Measurements from ENCODE around the gene PGC.
A peak's percentile ranks its signal among the peaks of the same experiment; 100 is the strongest.

The PGC gene

DNA sequence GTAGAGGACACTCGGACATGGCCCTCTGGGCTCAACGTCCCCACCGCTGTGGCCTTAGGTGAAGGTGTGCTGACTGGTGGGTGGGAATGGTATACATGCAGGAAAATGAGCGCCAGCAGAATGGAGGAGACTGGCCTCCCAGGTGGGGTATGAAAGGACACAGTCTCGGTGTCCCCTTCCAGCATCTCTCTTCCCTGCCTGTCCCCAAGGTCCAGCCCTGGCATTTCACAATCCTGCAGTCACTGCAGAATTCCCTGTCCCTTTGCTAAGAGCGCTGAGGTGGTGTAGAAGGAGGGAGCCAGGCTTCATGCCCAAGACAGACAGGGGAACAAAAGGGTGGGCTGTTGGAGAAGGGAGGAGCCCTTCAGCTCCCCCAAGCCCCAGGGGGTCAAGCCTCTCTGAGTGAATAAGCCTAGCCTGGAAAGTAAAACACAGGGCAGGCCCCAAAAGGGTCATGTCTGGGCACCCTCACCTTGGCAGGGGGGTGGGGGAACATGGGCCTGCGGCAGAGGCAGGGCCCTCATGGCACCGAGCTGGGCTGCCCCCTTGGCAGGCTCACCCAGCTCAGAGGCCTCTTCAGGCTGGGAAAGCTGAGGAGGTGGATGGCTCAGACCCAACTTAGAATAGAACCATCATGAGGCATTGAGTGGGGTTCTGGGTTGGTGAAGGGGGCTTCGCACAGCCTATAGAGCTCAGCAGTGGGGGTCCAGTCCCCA is 35.7 kb downstream of the PGC start:
- DNase-seq: no peak

GRCh38 chr6:41709375-41709774 is 37.8 kb downstream of the PGC start:
- DNase-seq: no peak

GRCh38 chr6:41708856-41709255 is 38.3 kb downstream of the PGC start:
- DNase-seq: no peak

DNA sequence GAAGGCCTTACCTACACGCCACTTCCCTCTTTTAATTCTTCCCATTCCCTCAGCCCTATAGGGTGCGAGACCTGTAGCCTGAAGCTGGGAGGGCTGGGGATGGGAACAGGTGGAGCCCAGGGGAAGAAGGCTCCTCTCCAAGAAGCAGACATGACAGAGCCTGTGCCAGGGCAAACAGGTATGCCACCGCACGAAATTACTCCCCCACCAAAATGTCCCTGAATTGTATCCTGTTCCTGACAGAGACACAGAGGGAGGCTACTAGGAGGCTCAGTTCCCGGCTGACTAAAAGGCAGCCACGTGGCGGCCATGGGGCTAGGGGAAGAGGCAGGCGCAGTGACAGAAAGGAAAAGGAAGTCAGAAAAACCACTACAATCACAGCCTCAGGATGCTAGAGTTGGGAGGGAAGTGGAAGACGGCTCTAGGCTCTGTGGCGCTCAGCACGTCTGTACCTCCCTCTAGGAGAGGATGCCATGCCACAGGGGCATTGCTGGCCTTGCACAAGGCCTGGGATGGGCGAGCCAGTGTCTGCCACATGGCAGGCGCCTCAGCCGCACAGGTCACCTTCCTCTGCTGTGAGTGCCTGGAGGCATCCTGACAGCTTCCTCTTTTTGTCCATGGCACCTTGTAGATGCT is 39.5 kb downstream of the PGC start:
- DNase-seq: peak; percentile 37

- peak in 1 of 2 donors; percentile 34 for DNase-seq
These were observed 40.2 kb downstream of the PGC start for GRCh38 chr6:41706876-41707564.

DNA sequence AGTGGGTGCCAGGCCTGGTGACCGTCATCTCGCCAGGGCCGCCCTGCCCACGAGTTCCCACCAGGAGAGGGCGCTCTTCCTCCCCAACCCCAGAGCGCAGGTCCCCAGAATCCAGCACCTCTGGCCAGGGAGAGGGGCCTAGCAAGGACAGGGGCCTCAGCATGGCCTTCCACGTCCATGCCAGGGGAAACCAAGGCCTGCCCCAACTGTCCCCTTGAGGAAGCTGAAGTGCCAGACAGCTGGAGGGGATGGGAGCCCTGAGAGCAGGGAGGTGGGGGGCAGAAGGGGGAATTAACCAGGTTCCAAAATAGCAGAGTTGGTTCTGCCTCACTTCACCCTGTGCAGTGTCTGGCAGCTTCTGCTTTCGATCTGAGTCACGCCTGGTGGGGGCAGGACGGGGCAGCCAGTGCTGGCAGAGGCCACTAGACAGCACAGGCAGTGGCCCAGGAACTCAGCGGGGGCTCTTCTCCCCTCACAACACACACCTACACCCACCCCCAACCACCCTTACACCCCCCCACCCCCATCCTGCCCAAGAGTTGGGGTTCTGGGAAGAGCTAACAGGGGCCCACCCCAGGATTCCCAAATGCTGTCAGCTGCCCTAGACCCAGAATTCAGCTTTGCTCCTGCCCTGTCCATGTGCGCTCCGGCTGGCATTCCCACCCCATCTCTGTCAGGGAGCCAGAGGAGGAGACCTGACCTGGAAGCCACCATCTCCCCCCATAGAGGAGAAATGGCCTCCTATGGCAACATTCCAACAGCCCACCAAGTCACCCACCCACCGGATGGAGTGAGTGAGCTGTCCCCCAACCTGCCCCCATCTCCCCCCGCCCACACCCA is 41.0 kb downstream of the PGC start:
- DNase-seq: peak; percentile 53 to 67

DNA sequence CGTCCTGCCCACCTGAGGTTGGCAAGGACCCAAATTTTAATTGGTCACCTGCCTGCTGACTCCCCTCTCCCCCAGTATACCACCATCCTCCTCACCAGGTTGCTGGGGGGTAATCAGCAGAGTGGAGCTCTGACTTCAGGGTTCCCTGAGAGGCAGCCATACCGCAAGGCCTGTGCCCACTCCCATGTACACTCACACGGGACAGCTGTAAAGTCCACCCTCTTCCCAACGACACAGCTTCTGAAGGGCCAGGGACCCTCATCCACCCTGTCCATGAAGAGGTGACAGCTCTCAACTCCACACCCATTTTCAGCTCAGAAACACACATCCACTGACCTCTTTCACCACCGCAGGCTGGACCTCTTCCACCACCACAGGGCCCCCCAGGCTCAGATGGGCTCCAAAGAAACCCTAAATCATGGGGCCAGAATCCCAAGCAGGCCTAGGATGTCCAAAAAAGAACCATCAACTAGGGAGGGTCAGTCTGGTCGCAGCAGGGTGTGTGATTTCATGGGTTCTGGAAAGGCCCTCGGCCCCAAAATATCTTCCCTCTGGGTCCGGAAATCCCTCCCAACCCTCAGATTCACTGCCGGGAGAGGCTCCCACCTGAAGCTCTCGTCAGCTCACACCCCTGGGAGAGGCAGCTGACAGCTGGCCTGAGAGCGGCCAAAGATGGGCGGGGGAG is 41.7 kb downstream of the PGC start:
- no peak for DNase-seq

DNA sequence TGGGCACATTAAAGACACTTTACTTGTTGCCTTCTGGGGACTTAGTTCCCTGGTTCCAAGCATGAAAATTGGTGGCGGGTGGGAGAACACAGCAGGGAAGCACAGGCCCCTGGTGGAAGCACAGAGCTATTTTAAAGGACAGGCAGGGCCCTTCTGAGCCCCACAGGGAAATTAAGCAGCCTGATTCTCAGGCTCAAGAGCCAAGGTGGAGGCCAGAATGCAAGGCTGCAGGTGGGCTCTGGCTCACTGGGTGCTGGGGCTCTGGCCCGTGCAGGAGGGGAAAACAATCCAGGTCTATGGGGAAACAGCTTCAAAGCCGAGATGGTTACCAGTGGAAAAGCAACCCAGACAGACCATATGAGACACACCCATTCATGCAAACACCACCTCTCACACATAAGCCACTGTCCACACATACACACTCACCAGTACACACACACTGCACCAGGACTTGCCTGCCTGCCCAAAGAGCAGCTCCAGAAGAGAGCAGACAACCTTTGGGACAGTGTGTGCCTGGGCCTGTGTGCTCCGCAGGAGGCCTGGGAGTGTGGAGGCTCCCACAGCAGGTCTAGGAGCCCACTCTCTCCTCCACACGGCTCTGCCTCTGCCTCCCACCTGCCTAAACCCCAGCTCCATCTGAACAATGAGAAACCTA is 42.4 kb downstream of the PGC start:
- DNase-seq: no peak

- DNase-seq: no peak
These were observed 43.2 kb downstream of the PGC start for GRCh38 chr6:41704028-41704427.

- no peak for DNase-seq
These were observed 44.3 kb downstream of the PGC start for GRCh38 chr6:41702771-41703494.

GRCh38 chr6:41702089-41702745 is 45.0 kb downstream of the PGC start:
- no peak for DNase-seq

GRCh38 chr6:41700463-41701347 is 46.5 kb downstream of the PGC start:
- DNase-seq: no peak

DNA sequence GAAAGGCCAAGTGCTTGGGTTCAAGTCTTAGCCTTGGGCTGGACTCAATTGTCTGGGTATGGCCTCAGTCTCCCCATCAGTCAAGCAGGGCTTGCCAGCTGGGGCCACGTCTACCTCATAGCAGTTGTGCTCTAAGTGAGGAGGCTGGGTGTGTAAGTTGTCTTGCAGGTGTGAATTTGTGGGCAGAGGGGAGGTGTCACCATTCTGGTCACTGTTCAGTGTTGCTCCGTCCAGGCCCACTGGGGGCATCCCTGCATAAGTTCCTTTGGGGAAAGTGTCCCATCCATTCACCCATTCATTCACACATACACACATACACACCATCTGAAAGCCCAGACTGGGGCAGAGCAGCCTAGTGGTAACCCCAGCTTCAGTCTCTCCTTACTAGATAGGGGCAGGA is 48.1 kb downstream of the PGC start:
- no peak for DNase-seq

GRCh38 chr6:41697861-41698781 is 49.1 kb downstream of the PGC start:
- no peak for DNase-seq

DNA sequence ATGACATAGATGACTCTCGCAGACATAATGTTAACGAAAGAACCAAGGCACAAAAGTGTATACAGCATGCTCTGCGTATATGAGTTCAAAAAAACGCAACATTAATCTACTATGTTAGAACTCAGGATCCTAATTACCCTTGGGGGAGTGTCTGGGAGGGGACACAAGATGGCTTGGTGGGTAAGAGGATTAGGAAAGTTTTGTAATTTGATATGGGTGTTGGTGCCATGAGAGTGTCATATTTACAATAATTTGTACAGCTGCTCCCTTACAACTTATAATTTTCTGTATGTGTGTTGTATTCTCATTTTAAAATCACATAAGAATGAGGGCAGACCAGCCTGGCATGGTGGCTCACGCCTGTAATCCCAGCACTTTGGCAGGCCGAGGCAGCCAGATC is 50.4 kb downstream of the PGC start:
- no peak for DNase-seq

- DNase-seq: no peak
These were observed 51.4 kb downstream of the PGC start for GRCh38 chr6:41695825-41696224.

DNA sequence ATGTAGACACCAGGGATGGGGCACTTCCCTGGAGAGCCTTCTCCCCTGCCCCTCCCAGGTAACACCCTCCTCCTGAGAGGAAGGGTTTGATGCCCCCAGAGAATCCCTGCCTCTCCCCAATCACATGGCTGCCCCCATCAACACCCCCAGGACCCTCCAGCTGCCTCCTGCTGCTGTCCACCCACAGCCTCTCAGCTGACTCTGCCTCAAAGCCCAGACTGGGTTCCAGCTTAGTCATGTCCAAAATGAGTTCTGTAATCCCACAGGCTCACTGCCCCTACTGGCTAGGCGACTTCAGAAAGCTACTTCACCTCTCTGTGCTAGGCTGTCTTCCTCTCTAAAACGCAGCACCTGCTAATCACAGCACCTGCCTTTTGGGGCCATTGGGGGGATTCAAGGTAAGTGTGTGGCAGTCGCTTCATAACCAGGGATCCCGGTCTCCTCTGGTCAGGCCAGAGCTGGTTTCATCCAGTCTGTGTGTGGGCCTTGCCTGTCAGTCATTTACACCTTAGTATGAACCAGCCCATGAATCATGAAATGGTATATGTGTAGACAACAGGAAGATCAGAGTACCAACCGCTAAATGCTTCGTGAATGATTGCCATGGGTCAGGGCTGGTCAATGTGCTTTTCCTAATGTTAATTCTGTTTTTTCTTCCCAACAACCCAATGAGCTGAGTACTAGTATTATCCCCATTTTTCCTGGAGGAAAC is 52.2 kb downstream of the PGC start:
- DNase-seq: no peak
